ENCODE data around the gene TMEM50A.
"Not testable (repeated sequence)": the region's sequence is repeated elsewhere in the genome, so short reads cannot be mapped to it uniquely, and the experiment has no call there.

GRCh38 chr1:25309085-25309484, 29.0 kb upstream of the TMEM50A start:
- not testable (repeated sequence) for TF ChIP-seq EZH2phosphoT487 (IDR thresholded peaks at IDR 0.05; ENCODE audit: low read length); CTCF (IDR thresholded peaks at IDR 0.05; ENCODE audit: low read length); EZH2 (optimal IDR thresholded peaks at IDR 0.05; ENCODE audit: low read depth, low read length)
